HG02763 (cell line): ENCODE data around the gene NEK1.
A peak's percentile ranks its signal among the peaks of the same experiment; 100 is the strongest.
"Not testable (repeated sequence)": the region's sequence is repeated elsewhere in the genome, so short reads cannot be mapped to it uniquely, and the experiment has no call there.

ENCODE experiments used
- ATAC-seq: cut with Tn5 transposase; IDR thresholded peaks from one replicate; pipeline ENCODE4 v1.9.1; 2021; ENCODE audit warnings: mild to moderate bottlenecking, moderate library complexity; ENCODE audit not compliant: unreplicated experiment

The NEK1 gene

DNA sequence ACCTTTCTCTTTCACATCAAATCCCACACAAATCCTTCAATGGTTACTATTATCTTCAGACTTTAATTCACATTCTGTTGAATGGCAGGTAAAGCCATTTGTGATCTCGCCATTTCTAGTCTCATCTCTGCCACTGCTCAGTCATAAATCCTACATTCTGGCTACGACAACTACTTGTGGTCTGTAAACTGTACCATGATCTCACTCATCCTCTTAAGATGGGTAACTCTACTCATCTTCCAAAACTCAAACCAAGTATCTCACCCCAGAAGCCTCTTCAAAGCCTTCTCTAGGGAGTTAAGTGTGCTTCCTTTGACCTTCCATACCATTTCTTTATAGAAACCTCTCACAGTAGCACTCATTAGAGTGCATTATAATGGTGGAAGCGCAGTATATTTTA, 101.8 kb downstream of the NEK1 start:
- no peak for ATAC-seq

DNA sequence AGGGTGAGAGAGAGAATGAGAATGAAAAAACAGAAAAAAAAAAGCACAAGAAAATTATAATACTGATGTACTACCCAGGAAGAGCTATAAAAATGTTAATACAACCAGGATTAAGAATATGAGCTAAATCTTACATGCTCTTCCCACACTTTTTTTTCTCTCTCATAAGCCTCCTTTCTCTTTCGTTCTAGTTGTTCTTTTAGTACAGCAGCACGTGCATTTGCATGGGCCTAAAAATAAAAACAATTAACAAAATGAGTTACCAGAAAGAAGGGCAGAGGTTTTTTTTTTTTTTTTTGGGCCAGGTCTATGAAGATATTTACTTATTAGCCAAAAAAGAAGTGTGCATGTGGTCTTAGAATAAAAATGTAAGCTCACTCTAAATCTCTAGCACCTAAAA, 105.5 kb downstream of the NEK1 start:
- no peak for ATAC-seq

DNA sequence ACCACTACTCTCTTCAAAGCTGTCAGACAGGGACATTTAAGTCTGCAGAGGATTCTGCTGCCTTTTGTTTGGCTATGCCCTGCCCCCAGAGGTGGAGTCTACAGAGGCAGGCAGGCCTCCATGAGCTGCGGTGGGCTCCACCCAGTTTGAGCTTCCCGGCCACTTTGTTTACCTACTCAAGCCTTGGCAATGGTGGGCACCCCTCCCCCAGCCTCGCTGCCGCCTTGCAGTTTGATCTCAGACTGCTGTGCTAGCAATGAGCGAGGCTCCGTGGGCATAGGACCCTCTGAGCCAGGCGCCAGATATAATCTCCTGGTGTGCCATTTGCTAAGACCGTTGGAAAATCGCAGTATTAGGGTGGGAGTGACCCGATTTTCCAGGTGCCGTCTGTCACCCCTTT, 112.5 kb downstream of the NEK1 start:
- not testable (repeated sequence) for ATAC-seq

DNA sequence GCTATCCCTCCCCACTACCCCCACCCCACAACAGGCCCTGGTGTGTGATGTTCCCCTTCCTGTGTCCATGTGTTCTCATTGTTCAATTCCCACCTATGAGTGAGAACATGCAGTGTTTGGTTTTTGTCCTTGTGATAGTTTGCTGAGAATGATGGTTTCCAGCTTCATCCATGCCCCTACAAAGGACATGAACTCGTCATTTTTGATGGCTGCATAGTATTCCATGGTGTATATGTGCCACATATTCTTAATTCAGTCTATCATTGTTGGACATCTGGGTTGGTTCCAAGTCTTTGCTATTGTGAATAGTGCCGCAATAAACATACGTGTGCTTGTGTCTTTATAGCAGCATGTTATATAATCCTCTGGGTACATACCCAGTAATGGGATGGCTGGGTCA, 118.1 kb downstream of the NEK1 start:
- ATAC-seq = not testable (repeated sequence)

DNA sequence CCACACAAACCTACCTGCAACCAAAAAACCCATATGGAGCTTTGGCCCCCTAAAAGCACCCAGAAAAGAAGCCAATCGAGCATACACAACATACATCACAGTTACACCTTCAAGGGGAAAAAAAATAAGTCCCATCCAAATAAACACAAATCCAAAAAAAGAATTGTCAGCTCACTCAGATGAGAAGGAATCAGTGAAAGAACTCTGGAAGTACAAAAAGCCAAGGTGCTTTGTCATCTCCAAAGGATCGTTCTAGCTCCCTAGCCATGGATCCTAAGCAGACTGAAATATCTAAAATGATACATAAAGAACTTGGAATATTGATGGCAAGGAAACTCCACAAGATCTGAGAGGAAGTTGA, 119.2 kb downstream of the NEK1 start:
- ATAC-seq = no peak

DNA sequence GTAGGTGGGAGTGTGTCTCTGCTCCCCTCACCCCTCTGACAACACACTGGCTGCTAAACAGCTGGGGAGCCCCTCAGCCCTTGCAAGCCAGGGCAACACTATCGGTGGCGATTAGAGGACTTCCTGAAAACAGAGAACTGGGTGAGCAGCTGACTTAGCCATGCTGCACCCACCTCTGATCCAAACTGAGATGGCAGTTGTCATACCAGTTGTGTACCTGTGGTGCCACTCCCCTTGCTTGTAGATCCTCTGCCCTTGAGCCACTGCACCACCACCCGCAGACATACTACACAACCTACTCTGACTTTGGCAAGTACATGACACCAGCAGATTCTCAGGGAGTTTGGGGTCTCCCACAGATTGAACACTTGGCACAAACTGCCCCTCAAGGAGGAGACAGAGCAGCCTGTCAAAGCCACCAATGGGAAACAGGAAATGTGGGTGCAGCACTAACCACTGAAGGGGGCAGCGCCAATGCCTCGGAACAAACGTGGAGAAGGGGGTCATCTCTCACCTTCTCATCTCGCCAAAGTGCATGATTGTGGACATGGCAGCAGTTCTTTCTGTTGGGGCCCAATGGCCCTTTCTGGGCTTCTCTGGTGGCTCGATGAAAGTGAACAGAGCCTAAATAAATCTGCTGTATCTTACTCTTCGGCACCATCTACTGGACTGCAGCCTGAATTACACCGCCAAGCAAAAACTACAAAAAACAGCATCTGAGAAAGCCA, 119.8 kb downstream of the NEK1 start:
- ATAC-seq = no peak

DNA sequence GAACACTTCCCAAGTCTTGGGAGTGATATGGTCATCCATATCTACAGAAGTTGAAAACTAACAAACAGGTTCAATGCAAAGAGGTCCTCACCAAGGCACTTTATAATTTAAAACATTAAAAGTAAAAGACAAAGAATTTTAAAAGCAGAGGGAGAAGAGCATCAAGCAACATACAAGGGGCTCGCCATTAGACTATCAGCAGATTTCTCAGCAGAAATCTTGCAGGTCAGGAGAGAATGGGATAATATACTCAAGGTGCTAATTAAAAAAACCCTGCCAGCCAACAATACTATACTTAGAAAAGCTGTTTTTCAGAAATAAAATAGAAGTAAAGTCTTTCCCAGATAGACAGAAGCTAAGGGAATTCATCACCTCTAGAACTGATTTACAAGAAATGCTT, 121.2 kb downstream of the NEK1 start:
- no peak for ATAC-seq

DNA sequence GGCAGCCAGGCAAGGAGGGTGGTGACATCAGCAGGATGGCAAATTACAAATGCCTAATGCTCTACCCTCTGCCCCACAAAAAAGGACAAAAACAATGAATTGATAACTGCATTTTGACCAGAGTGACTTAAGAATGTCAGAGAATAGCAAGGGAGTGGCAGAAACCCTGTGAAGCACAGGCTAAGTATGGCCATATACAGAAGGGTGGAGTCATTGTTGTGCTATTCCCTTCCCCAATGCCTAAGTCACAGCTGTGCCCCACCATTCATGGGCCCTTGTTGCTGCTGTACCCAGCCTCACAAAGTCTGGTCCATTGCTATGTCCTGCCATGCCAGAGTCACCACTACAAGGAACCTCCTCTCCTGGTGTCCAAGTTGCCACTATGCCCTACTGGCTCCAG, 123.1 kb downstream of the NEK1 start:
- no peak for ATAC-seq

DNA sequence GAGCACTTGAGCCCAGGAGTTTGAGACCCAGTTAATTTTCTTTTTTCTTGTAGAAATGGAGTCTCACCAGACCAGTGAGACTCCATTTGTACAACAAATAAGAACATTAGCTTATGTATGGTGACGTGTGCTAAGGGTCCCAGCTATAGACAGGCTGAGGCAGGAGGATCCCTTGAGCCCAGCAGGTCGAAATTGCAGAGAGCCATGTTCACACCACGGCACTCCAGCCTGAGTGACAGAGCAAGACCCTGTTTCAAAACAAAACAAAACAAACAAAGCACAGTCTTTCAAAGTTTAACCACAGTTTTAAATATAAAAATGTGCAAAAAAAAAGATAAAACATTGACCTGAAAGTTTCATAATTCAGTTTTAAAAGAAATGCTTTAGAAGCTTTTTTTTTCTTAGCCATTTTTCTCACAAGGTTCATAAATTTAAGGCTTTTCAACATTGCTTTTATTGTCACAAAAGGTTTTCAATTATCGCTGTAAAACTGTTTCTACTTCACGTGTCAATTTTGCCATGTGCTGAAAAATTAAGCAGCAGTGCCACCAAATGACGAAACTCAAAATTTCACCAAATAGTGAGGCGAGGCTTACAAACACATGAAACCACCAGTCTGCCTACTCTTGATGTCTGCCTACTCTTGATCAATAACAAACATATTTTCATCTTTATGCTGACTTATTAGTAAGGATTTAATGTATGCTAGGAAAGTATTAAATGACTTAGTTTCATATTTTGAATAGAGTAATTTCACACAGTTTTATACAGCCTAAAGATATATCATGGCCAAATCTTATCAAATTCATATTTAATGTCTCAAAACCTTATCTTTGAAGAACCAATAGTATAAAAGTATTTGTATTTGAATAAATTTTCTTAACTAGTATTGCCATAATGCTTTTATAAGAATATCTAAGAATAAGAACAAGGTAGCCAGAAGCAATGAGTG, 126.3 kb downstream of the NEK1 start:
- peak; percentile 63 for ATAC-seq

DNA sequence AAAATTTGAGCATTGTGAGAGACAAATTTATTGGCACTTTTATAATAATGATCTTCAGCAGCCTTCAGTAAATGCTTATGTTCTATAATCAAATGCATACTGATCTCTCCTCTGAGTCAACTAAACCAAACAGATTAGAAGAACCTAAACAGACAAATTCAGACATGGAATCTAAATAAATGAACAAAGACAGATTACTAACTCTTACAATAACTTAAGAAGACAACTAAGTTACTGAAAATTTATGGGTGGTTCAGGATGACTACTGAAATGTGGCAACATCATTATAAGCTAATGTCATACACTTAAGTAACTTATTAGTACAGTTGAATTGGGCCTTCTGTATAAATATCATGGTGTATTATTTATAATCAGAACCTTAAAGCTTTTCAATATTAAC, 127.3 kb downstream of the NEK1 start:
- no peak for ATAC-seq

DNA sequence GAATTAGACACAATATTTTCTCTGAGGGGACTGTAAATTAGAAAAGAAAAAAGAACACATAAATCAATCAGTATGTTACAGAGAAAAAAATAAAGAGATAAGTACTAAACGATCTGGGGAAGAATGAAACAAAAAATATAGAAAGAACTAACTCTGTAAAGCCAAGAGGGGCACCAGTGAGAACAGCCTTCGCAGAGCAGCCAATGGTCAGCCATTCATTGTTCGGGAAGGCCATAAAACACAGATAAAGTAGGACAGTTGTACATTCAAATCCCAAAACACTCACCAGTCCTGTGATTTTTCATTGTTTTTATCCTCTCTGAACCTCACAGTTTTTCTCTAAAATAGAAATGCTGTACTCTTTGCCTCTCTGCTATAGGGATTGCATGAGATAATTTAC, 127.9 kb downstream of the NEK1 start:
- ATAC-seq = no peak

DNA sequence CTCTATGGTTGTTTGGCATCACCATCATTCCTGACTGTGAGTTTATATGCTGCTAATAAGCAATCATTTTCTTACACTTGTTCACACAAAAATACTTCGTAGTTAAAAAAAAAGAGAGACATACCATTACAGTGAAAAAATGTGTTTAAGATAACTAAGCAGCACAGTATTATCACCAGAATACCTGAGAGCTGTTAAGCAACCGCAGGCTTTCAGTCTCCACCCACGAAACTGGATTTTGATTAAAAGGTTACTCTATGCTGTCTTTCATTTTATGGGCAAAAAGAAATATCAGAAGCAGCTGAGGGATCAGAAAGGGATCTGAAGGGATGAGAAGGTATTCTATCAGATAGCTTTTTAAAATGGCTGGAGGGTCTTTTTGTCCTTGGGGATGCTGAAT, 148.3 kb downstream of the NEK1 start:
- ATAC-seq = no peak

DNA sequence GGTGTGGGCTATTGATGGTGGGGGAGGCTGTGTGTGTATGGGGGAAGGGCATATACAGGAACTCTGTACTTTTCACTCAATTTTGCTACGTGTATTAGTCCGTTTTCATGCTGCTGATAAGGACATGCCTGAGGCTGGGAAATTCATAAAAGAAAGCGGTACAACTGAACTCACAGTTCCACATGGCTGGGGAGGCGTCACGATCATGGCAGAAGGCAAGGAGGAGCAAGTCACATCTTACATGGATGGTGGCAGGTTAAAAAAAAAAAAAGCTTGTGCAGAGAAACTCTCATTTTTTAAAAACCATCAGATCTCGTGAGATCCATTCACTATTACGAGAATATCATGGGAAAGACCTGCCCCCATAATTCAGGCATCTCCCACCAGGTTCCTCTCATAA, 152.3 kb downstream of the NEK1 start:
- ATAC-seq = no peak

DNA sequence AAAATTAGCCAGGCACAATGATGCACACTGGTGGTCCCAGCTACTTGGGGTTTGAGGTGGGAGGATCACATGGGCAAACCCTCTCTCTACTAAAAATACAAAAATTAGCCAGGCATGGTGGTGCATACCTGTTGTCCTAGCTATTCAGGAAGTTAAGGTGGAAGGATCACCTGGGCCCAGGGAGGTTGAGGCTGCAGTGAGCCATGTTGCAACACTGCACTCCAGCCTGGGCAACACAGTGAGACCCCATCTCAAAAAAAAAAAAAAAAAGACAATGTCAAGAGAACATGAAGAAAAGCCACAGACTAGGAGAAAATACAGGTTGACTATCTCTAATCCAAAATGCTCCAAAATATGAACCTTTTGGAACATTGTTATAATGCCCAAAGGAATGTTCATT, 153.8 kb downstream of the NEK1 start:
- ATAC-seq = no peak

DNA sequence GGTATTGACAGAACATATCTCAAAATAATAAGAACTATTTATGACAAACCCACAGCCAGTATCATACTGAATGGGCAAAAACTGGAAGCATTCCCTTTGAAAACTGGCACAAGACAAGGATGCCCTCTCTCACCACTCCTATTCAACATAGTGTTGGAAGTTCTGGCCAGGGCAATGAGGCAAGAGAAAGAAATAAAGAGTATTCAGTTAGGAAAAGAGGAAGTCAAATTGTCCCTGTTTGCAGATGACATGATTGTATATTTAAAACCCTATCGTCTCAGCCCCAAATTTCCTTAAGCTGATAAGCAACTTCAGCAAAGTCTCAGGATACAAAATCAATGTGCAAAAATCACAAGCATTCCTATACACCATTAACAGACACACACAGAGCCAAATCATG, 159.7 kb downstream of the NEK1 start:
- not testable (repeated sequence) for ATAC-seq

DNA sequence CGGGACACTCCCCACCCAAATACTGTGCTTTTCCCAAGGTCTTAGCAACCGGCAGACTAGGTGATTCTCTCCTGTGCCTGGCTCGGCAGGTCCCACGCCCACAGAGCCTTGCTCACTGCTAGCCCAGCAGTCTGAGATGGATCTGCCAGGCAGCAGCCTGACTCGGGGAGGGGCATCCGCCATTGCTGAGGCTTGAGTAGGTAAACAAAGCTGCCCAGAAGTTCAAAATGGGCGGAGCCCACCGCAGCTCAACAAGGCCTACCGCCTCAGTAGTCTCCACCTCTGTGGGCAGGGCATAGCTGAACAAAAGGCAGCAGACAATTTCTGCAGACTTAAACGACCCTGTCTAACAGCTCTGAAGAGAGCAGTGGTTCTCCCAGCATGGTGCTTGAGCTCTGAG, 163.4 kb downstream of the NEK1 start:
- ATAC-seq = not testable (repeated sequence)

DNA sequence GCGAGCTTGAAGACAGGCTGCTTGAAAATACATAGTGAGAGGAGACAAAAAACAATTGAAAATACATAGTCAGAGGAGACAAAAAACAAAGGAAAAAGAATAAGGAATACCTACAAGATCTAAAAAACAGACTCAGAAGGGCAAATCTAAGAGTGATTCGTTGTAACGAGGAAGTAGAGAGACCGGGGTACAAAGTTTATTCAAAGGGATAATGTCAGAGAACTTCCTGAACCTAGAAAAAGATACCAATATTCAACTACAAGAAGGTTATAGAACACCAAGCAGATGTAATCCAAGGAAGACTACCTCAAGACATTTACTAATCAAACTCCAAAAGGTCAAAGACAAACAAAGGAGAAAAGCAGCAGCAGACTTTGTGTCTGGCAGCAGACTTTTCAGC, 165.6 kb downstream of the NEK1 start:
- no peak for ATAC-seq

DNA sequence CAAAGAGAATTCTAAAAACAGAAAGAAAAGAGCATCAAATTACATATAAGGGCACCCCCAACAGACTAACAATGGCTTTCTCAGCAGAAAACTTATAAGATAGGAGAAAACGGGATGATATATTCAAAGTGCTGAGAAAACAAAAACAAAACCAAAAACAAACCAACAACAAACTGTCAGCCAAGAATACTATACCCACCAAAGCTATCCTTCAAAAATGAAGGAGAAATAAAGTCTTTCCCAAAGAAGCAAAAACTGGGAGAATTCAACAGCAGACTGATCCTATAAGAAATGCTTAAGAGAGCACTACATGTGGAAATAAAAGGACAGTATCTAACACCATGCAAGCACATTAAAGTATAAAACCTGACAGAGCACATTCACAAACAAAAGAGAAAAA, 168.6 kb downstream of the NEK1 start:
- ATAC-seq = no peak

DNA sequence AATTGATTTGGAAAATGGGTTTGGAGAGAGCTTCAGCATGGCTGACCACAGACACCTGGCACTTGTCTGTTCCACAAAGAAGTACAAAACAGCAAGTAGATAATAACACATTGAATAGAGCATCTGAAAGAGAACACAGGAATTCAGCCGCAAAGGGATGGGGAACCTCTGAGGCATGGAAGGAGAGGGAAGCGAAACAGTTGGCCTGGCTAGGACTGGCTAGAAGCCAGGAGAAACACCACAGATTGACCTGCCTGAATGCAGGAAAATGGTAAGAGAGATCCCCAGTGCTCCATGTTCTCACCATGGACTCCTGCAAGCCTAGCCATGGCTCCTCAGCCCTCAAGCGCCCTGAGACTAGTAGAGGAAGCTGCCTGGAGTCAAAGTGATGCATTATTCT, 171.9 kb downstream of the NEK1 start:
- no peak for ATAC-seq

DNA sequence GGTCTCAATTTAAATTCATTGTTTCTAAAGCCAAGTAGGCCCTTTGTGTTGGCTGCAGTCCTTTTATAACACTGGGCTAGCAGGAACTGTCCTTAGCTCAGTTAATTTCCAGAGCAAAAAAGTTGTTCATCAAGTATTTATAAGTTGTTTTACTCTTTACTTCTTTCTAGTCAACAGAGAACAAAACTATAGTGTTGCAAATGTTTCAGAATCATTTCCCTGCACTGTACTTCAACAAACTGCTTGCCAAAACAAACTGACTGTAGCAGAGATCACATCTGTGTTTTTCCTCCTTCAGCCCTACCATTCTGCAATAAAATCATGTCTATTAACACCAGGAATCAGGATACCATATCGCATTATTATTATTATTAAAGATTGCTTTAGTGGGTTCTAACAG, 173.1 kb downstream of the NEK1 start:
- no peak for ATAC-seq

DNA sequence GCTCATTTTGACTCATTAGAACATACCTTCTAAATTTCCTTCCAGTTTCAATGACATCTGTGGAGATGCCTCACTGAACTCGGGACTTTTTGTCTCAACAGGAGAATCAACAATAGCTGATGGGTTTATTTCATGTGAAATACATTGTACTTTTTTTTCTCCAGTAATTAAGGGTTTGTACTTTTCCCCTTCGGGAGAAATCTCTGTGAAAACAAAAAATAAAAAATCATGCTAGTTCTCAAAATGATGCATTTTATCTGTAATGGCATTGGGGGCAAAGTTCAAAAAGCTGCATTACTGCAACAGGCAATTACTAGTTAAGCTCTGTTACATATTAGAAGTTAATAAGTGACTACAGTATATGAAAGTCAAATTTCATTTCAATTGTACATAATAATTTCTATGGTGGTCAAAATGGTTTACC, 174.3 kb downstream of the NEK1 start:
- ATAC-seq = peak; percentile 35

DNA sequence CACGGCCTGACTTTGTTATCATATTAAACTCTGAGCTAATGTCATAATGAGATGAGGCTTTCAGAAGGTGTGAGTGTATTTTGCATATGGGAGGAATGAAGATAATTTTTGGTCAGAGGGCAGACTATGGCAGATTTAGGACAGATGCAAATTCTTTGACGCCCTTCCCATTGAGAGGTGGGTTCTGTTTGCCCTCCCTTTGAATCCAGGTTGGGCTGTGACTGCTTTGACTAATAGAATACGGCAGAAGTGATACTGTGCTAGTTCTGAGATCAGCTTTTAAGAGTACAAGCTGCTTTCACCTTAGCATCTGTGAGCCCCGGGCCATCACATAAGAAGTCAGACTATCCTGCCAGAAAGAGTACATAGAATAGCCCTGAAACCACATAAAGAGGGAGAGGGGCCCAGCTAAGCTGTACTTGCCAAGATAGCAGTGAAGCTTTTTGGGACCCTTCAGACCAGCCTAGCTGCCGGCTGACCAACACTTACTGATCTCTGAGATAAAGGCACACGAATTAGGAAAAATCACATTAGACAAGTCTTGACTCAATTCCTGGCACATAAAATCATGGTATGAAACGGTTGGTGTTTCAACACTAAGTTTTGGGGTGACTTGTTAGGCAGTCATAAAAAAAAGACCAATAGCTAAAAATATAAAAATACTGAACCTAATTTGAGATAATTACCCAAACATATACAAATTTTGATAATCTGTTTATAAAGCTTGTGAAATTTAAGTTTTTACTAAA, 174.9 kb downstream of the NEK1 start:
- peak; percentile 86 for ATAC-seq
